AG04450 (cell line): ENCODE results near the gene FAXC. TPM values are rescaled to one million over a fixed set of nuclear protein-coding genes. Genes with fewer than 3 reads are reported as not detected.

ENCODE experiments used
- polyA plus RNA-seq: library from polyadenylated mRNA; depleted of rRNA; stranded (reverse); fragments of >200 nt; gene quantifications from 2 replicates; pipeline ENCODE4 v1.2.3, GENCODE V29; 2011; rRNA removed

Gene FAXC
- polyA plus RNA-seq, 1 experiment = 8.4 TPM

Other genes starting within 250 kb of the FAXC start
- 8.5 and 11.0 TPM in 2 replicates for gene COQ3, start 44.5 kb upstream of the FAXC start, polyA plus RNA-seq
- 53.6 TPM in 2 replicates for gene PNISR, start 75.6 kb upstream of the FAXC start, polyA plus RNA-seq
- 10.0 and 12.7 TPM in 2 replicates for gene USP45, start 165.7 kb upstream of the FAXC start, polyA plus RNA-seq
- 54.9 and 68.4 TPM in 2 replicates for gene CCNC, start 219.0 kb upstream of the FAXC start, polyA plus RNA-seq